Pancreas (tissue), 10 donors: ENCODE data around the gene TBRG1. TPM values are rescaled to one million over a fixed set of nuclear protein-coding genes. Genes with fewer than 3 reads are reported as not detected.

Experiments
- ATAC-seq, 4 donors: fragments of 200-7000 bp; cut with Tn5 transposase; one replicate each; pipeline versions ENCODE4 v1.8.0 to v1.9.1; 2020; ENCODE audit warnings: mild to moderate bottlenecking in 4 of 4, moderate library complexity in 4 of 4
- DNase-seq, 6 donors: peaks; one replicate each; pipeline ENCODE4 v3.0.0-alpha.2; 2020
- FAIRE-seq: peaks from 2 replicates; lab custom pipeline; 2012; peaks lifted over from hg19 to GRCh38; lab: Jason Lieb, UNC
- H3K27ac ChIP-seq, 4 donors: fragments of 200-600 bp; sonication (generic); 1 replicate in 3 of 4; 2 replicates in 1 of 4; pipeline versions ENCODE4 v1.5.0 to v1.8.0; 2020
- H3K27me3 ChIP-seq, 4 donors: fragments of 200-600 bp; one replicate each; pipeline ENCODE4 v1.8.0; 2021
- H3K36me3 ChIP-seq, 3 donors: fragments of 200-600 bp; sonication (generic) in 1 of 3; one replicate each; pipeline versions ENCODE4 v1.5.0 to v1.8.0; 2020 to 2021
- H3K4me1 ChIP-seq, 3 donors: fragments of 200-600 bp; one replicate each; pipeline ENCODE4 v1.8.0; 2021
- H3K4me3 ChIP-seq, 4 donors: fragments of 200-600 bp; sonication (generic) in 2 of 4; one replicate each; pipeline versions ENCODE4 v1.5.0 to v1.8.0; 2020 to 2021
- H3K9me3 ChIP-seq, 4 donors: fragments of 200-600 bp; one replicate each; pipeline ENCODE4 v1.8.0; 2021
- CTCF ChIP-seq, 4 donors: fragments of 200-600 bp; sonication (generic) in 3 of 4; IDR thresholded peaks; one replicate each; pipeline versions ENCODE4 v1.5.0 to v1.8.0; 2021; ENCODE audit warnings: antibody characterized with exemption in 4 of 4
- WGBS, 2 donors: extraction: QIAGEN DNeasy Blood & Tissue Kit; methylation state at CpG; one replicate each; pipeline ENCODE4 v1.1.7; 2013; 5-methylcytosine and 5-hydroxymethylcytosine counted together
- intact Hi-C, 3 donors: fragments of 100-400 bp; cut with DNase I; formaldehyde crosslinking; loops; one replicate each; pipeline versions ENCODE4 v1.11.1 to v1.14.2; 2022
- polyA plus RNA-seq, 2 donors: library from polyadenylated mRNA; stranded (reverse); fragments of 200-250 nt; gene quantifications; one replicate each; pipeline ENCODE4 v1.2.3, GENCODE V29; 2013
- total RNA-seq, 6 donors: library from RNA; stranded (reverse); fragmentation: NEBNext Ultra II Directional in 4 of 6; extraction: Animal tissue kit (Norgen Biotek cat#: 25700) in 4 of 6; gene quantifications; one replicate each; pipeline versions ENCODE4 v1.2.1 to v1.2.4, GENCODE V29; 2021 to 2023
- donor health status: healthy with polysubstance abuse.
- donor health status: DM: no; HTN: no; CAD: no; lungs with moderate emphysema.
- donor health status: DM: no; HTN: no; CAD: no.
- donor health status: control.
- donor health status: control.
- donor health status: Bipolar disorder and iron deficiency.
- donor health status: DM: yes; HTN: yes; CAD: no.
- donor health status: DM: no; HTN: no; CAD: no.
- donor health status: DM: no; HTN: no; CAD: no.
- donor health status: DM: yes; HTN: yes; CAD: no.

TBRG1 gene
- total and polyA plus RNA-seq, 8 donors: 12.9 to 49.2 (median 15.8) TPM

- 61 to 70% methylated on average over 3 of the region's 3 CpGs for WGBS, 2 donors
- no peaks in the 10 kb centered on the region for H3K9me3 ChIP-seq
- H3K27ac ChIP-seq: no peak overlapping the region
- no peak for TF ChIP-seq CTCF (IDR thresholded peaks at IDR 0.05)
- FAIRE-seq (no peak), ATAC-seq (no peak), DNase-seq (no peak)
- H3K4me3 ChIP-seq: no peak overlapping the region
- no peaks in the 10 kb centered on the region for H3K4me1 ChIP-seq
- intact Hi-C loops: no loop called here
- no peaks in the 10 kb centered on the region for H3K27me3 ChIP-seq
- peaks cover 0 to 23% (median 19%) of the 10 kb centered on the region in 3 donors for H3K36me3 ChIP-seq
Measured at GRCh38 chr11:124635932-124636331, 13.3 kb downstream of the TBRG1 start.

- FAIRE-seq (no peak), DNase-seq (no peak), ATAC-seq (no peak)
- TF ChIP-seq CTCF (IDR thresholded peaks at IDR 0.05): no peak
- Histone ChIP-seq H3K9me3 (no peaks in the 10 kb centered on the region), H3K27ac (no peak overlapping the region), H3K27me3 (no peaks in the 10 kb centered on the region), H3K4me3 (no peak overlapping the region), H3K36me3 (peaks cover 0 to 5% (median 2%) of the 10 kb centered on the region in 3 donors), H3K4me1 (no peaks in the 10 kb centered on the region)
- WGBS, 2 donors: 76 to 88% methylated on average over 3 of the region's 3 CpGs
- intact Hi-C loops: no loop called here
Measured at GRCh38 chr11:124638500-124638899, 15.8 kb downstream of the TBRG1 start.

GRCh38 chr11:124639186-124639585 lies 16.5 kb downstream of the TBRG1 start:
- intact Hi-C loops: no loop called here
- H3K27ac ChIP-seq: no peak overlapping the region
- FAIRE-seq (no peak), ATAC-seq (no peak), DNase-seq (no peak)
- no peaks in the 10 kb centered on the region for H3K9me3 ChIP-seq
- TF ChIP-seq CTCF (IDR thresholded peaks at IDR 0.05): no peak
- H3K4me1 ChIP-seq: no peaks in the 10 kb centered on the region
- 75 to 96% methylated on average over 1 of the region's 1 CpG for WGBS, 2 donors
- H3K36me3 ChIP-seq: peaks cover 0 to 5% (median 0%) of the 10 kb centered on the region in 3 donors
- no peak overlapping the region for H3K4me3 ChIP-seq
- no peaks in the 10 kb centered on the region for H3K27me3 ChIP-seq

- H3K9me3 ChIP-seq: no peaks in the 10 kb centered on the region
- H3K27ac ChIP-seq: no peak overlapping the region
- intact Hi-C loops: no loop called here
- TF ChIP-seq CTCF (IDR thresholded peaks at IDR 0.05): no peak
- ATAC-seq: no peak
- no peaks in the 10 kb centered on the region for H3K27me3 ChIP-seq
- H3K36me3 ChIP-seq: peaks cover 0 to 5% (median 0%) of the 10 kb centered on the region in 3 donors
- H3K4me3 ChIP-seq: no peak overlapping the region
- no peak for FAIRE-seq
- 91 to 92% methylated on average over 5 of the region's 5 CpGs for WGBS, 2 donors
- no peaks in the 10 kb centered on the region for H3K4me1 ChIP-seq
- no peak for DNase-seq
Measured at GRCh38 chr11:124640666-124641065, 18.0 kb downstream of the TBRG1 start.

- intact Hi-C loops: no loop called here
- DNase-seq: no peak
- 81 to 89% methylated on average over 3 of the region's 3 CpGs for WGBS, 2 donors
- Histone ChIP-seq H3K27ac (no peak overlapping the region), H3K4me3 (no peak overlapping the region), H3K36me3 (peaks cover 0 to 4% (median 2%) of the 10 kb centered on the region in 3 donors), H3K27me3 (no peaks in the 10 kb centered on the region), H3K4me1 (no peaks in the 10 kb centered on the region), H3K9me3 (no peaks in the 10 kb centered on the region)
- no peak for TF ChIP-seq CTCF (IDR thresholded peaks at IDR 0.05)
- ATAC-seq: no peak
- no peak for FAIRE-seq
Measured at GRCh38 chr11:124642628-124643027, 20.0 kb downstream of the TBRG1 start.
